ENCODE results near the gene EHD3. TPM values are rescaled to one million over a fixed set of nuclear protein-coding genes. Genes with fewer than 3 reads are reported as not detected.

The EHD3 gene
- total RNA-seq, 1 donor from 2014 or later: 29.7 TPM

DNA sequence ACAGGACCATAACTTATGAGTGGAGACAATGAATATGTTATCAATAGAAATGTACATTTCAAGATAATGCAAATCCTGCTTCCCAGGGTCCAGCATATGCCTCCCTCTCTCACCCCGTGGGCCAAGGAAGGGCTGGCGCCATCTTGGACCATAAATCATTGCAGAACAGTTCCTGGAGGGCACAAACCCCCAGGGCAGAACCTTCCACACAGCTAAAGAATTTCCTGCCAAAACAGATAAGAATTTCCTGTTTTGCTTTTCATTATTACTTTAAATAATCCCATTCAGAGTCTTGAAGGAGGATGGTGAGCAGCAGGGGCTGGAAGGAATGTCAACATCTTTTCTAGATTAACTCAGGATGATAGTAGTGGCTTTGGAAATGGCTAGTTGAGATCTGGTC, 53.7 kb downstream of the EHD3 start:
- DNase-seq: no peak
- no peaks in the 10 kb centered on the region for H3K27me3 ChIP-seq (ENCODE audit: low read depth)
- H3K4me3 ChIP-seq: no peak overlapping the region
- H3K27ac ChIP-seq (replicated peaks): no peak overlapping the region
- TF ChIP-seq, protein P1, sequence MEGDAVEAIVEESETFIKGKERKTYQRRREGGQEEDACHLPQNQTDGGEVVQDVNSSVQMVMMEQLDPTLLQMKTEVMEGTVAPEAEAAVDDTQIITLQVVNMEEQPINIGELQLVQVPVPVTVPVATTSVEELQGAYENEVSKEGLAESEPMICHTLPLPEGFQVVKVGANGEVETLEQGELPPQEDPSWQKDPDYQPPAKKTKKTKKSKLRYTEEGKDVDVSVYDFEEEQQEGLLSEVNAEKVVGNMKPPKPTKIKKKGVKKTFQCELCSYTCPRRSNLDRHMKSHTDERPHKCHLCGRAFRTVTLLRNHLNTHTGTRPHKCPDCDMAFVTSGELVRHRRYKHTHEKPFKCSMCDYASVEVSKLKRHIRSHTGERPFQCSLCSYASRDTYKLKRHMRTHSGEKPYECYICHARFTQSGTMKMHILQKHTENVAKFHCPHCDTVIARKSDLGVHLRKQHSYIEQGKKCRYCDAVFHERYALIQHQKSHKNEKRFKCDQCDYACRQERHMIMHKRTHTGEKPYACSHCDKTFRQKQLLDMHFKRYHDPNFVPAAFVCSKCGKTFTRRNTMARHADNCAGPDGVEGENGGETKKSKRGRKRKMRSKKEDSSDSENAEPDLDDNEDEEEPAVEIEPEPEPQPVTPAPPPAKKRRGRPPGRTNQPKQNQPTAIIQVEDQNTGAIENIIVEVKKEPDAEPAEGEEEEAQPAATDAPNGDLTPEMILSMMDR (IDR thresholded peaks at IDR 0.05; ENCODE audit: borderline replicate concordance): no peak
- intact Hi-C loops (cut with micrococcal nuclease): no loop called here
- peaks cover 15% of the 10 kb centered on the region for H3K4me1 ChIP-seq
- no peaks in the 10 kb centered on the region for H3K9me3 ChIP-seq (replicated peaks)
- H3K36me3 ChIP-seq: no peaks in the 10 kb centered on the region

DNA sequence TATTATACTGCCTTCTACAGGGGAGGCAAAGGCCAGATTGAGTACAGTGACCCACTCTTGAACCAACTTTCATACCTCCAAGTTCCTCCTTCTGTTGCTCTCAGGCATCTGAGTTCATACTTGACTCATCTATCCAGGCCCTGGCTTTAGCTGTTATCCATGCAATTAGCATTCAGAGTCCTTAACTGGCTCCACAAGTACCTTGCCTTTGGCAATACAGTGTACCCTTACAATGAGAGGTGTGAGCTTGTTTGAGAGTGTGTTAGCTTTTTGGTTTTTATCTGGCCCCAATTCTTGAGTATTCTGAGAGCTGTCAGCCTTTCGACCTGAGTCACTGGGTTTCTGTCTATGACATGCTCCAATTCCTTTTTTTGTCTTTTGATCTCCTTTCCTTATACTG, 60.2 kb downstream of the EHD3 start:
- Histone ChIP-seq H3K4me3 (no peak overlapping the region), H3K36me3 (no peaks in the 10 kb centered on the region), H3K27ac (replicated peaks) (no peak overlapping the region), H3K27me3 (ENCODE audit: low read depth) (no peaks in the 10 kb centered on the region), H3K4me1 (peaks cover 44% of the 10 kb centered on the region), H3K9me3 (replicated peaks) (no peaks in the 10 kb centered on the region)
- TF ChIP-seq, protein P1 (IDR thresholded peaks at IDR 0.05; ENCODE audit: borderline replicate concordance): no peak
- no peak for DNase-seq
- intact Hi-C loops (cut with micrococcal nuclease): no loop called here

DNA sequence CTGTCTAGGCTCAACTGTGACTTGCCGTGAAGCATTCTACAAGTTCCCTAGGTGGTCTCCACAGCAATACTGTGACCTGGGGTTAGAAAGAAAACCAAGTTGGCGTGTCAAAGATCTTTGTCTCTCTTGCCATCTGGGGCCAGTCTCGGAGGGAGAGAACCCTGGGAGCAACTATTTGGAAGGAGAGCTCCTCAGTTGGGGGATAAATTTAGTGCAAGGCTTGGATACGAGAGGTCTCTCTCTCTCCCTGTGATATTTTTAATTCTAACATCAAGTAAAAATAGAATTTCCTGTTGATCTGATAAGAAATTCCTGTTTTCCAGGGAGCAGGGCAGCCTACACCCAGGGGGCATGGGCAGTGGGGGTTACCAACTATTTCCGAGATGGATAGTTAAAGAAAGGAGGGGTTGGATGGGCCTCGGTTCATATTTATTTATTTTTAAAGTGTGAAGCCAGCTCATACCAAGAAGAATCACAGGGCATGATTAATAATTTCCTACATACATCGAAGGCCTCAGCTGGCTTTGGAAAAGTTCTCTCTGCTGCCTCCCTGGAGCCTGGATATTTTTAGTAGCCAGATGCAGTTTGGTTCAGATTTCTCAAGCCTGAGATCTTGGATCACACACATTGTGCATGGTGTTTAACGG, 62.8 kb downstream of the EHD3 start:
- intact Hi-C loops (cut with micrococcal nuclease): no loop called here
- Histone ChIP-seq H3K4me3 (no peak overlapping the region), H3K36me3 (no peaks in the 10 kb centered on the region), H3K4me1 (peaks cover 53% of the 10 kb centered on the region), H3K27me3 (ENCODE audit: low read depth) (no peaks in the 10 kb centered on the region), H3K9me3 (replicated peaks) (no peaks in the 10 kb centered on the region), H3K27ac (replicated peaks) (peak overlapping the region; percentile 71)
- no peak for DNase-seq
- TF ChIP-seq, protein P1 (IDR thresholded peaks at IDR 0.05; ENCODE audit: borderline replicate concordance): no peak

DNA sequence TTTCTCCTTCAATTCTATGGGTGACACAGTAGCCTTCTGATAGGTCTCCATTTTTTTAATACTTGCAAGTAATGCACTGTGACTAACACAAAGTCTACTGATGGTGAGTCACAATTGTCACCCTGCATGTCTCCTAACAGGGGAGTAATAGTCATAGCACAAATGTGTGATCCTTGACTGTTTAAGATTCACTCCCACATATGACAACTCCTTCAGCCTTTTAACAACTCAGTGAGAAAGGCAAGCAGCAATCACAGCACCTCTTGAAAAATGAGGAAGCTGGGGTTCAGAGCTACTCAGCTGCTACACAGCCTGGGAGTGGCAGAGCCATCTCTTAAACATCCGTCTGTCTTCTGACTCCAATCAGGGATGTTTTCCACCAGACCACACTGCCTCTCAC, 63.8 kb downstream of the EHD3 start:
- H3K36me3 ChIP-seq: no peaks in the 10 kb centered on the region
- intact Hi-C loops (cut with micrococcal nuclease): no loop called here
- no peak overlapping the region for H3K4me3 ChIP-seq
- peak overlapping the region; percentile 71 for H3K27ac ChIP-seq (replicated peaks)
- peaks cover 61% of the 10 kb centered on the region for H3K4me1 ChIP-seq
- no peak for DNase-seq
- H3K9me3 ChIP-seq (replicated peaks): no peaks in the 10 kb centered on the region
- no peaks in the 10 kb centered on the region for H3K27me3 ChIP-seq (ENCODE audit: low read depth)
- TF ChIP-seq, protein P1 (IDR thresholded peaks at IDR 0.05; ENCODE audit: borderline replicate concordance): no peak

DNA sequence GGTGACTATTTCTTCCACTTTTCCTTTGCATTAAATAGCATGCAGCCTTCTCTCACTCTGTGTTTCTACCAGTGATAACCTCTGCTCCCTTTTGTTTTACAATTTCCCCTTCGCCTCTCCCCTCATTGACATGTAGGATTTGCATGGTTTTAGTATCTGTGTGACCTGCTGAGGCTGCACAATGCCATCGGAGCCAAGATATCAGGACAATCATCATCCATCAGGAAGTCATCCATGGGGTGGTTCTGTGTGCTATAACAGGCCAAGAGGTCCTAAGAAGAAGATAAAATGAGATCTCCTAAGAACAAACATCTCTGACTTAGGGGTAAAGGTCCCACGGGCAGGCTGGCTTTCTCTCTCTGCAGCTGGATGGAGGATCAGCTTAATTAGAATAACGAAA, 65.6 kb downstream of the EHD3 start:
- TF ChIP-seq, protein P1 (IDR thresholded peaks at IDR 0.05; ENCODE audit: borderline replicate concordance): no peak
- Histone ChIP-seq H3K27me3 (ENCODE audit: low read depth) (no peaks in the 10 kb centered on the region), H3K4me1 (peaks cover 64% of the 10 kb centered on the region), H3K27ac (replicated peaks) (no peak overlapping the region), H3K9me3 (replicated peaks) (no peaks in the 10 kb centered on the region), H3K4me3 (no peak overlapping the region), H3K36me3 (no peaks in the 10 kb centered on the region)
- no peak for DNase-seq
- intact Hi-C loops (cut with micrococcal nuclease): no loop called here
